Epithelial cell of umbilical artery (primary cell): ENCODE results near the gene COLEC11. TPM values are rescaled to one million over a fixed set of nuclear protein-coding genes. Genes with fewer than 3 reads are reported as not detected.

Experiments used
- total RNA-seq: library from RNA; depleted of rRNA; stranded (reverse); fragments of >200 nt; gene quantifications from 2 replicates; pipeline ENCODE4 v1.2.3, GENCODE V29; 2014

Gene COLEC11
- total RNA-seq, result not detected in 2 replicates

GRCh38 chr2:3594493-3595281 lies at the start of gene COLEC11:
TSS of gene COLEC11 (plus strand) at chr2:3595112. CDS start at chr2:3604341, 9,229 bp downstream.

GRCh38 chr2:3558205-3559014 lies 36.5 kb upstream of the COLEC11 start, which contains the start of gene RNASEH1:
TSS of gene RNASEH1 (minus strand) at chr2:3558333. CDS start at chr2:3558260, 73 bp downstream.

GRCh38 chr2:3657881-3658280 lies 63.0 kb downstream of the COLEC11 start, which contains the start of gene ALLC:
TSS of gene ALLC (plus strand) at chr2:3658200. CDS start at chr2:3671158, 12,958 bp downstream.

Other genes starting within 250 kb of the COLEC11 start
- 45.8 and 50.3 TPM in 2 replicates for gene EIPR1, start 217.3 kb upstream of the COLEC11 start, total RNA-seq
- gene TRAPPC12, start 215.4 kb upstream of the COLEC11 start, total RNA-seq, result 40.0 and 51.0 TPM in 2 replicates
- gene ADI1, start 75.6 kb upstream of the COLEC11 start, total RNA-seq, result 39.0 and 52.3 TPM in 2 replicates
- 42.1 and 42.6 TPM in 2 replicates for gene RNASEH1, start 36.8 kb upstream of the COLEC11 start, total RNA-seq
- gene RPS7, start 19.9 kb upstream of the COLEC11 start, total RNA-seq, result 2,040 and 2,514 TPM in 2 replicates
- not detected in 2 replicates for gene ALLC, start 63.1 kb downstream of the COLEC11 start, total RNA-seq
- gene DCDC2C, start 108.5 kb downstream of the COLEC11 start, total RNA-seq, result not detected in 2 replicates